Left ventricle myocardium inferior (tissue), 1 donor: ENCODE data around the gene CMTM3. TPM values are rescaled to one million over a fixed set of nuclear protein-coding genes. Genes with fewer than 3 reads are reported as not detected.

ENCODE experiments used
- DNase-seq: peaks from one replicate; pipeline ENCODE4 v3.0.0-alpha.2; 2020
- H3K27ac ChIP-seq: fragments of 200-600 bp; replicated peaks from 2 replicates; pipeline ENCODE4 v1.8.0; 2021
- H3K27me3 ChIP-seq: fragments of 200-600 bp; 2 replicates; pipeline ENCODE4 v1.8.0; 2021; ENCODE audit warnings: low read depth
- H3K36me3 ChIP-seq: fragments of 200-600 bp; 2 replicates; pipeline ENCODE4 v1.8.0; 2021
- H3K4me1 ChIP-seq: fragments of 200-600 bp; 2 replicates; pipeline ENCODE4 v1.8.0; 2021
- H3K4me3 ChIP-seq: fragments of 200-600 bp; 2 replicates; pipeline ENCODE4 v1.8.0; 2021; ENCODE audit warnings: mild to moderate bottlenecking, moderate library complexity
- H3K9me3 ChIP-seq: fragments of 200-600 bp; replicated peaks from 2 replicates; pipeline ENCODE4 v1.8.0; 2021
- CTCF ChIP-seq: fragments of 200-600 bp; IDR thresholded peaks from 2 replicates; pipeline ENCODE4 v1.8.0; 2021; ENCODE audit warnings: antibody characterized with exemption, mild to moderate bottlenecking, borderline replicate concordance
- intact Hi-C: fragments of 100-400 bp; cut with micrococcal nuclease; formaldehyde crosslinking; loops from one replicate; pipeline ENCODE4 v1.11.0; 2022
- total RNA-seq: library from RNA; stranded (reverse); fragmentation: NEBNext Ultra II Directional; extraction: Animal tissue kit (Norgen Biotek cat#: 25700); gene quantifications from one replicate; pipeline ENCODE4 v1.2.1, GENCODE V29; 2021
- donor health status: DM: no; HTN: yes; CAD: no; lungs with severe emphysema.

Gene CMTM3
- total RNA-seq, 1 donor from 2014 or later, result 8.3 TPM

- H3K4me1 ChIP-seq, result no peaks in the 10 kb centered on the region
- no peak for DNase-seq
- intact Hi-C loops, result no loop called here
- H3K27ac ChIP-seq, result no peak overlapping the region
- no peaks in the 10 kb centered on the region for H3K9me3 ChIP-seq
- no peaks in the 10 kb centered on the region for H3K36me3 ChIP-seq
- H3K27me3 ChIP-seq, result no peaks in the 10 kb centered on the region
- no peak for TF ChIP-seq CTCF
- no peak overlapping the region for H3K4me3 ChIP-seq
Observed at GRCh38 chr16:66636199-66636598, 31.7 kb downstream of the CMTM3 start.

- Histone ChIP-seq H3K36me3 (no peaks in the 10 kb centered on the region), H3K27ac (no peak overlapping the region), H3K27me3 (no peaks in the 10 kb centered on the region), H3K4me3 (no peak overlapping the region), H3K9me3 (no peaks in the 10 kb centered on the region), H3K4me1 (no peaks in the 10 kb centered on the region)
- no peak for DNase-seq
- no peak for TF ChIP-seq CTCF
- intact Hi-C loops, result no loop called here
Observed at GRCh38 chr16:66637806-66638205, 33.3 kb downstream of the CMTM3 start.

GRCh38 chr16:66639091-66639885 is 34.8 kb downstream of the CMTM3 start:
- Histone ChIP-seq H3K36me3 (no peaks in the 10 kb centered on the region), H3K4me3 (no peak overlapping the region), H3K27ac (no peak overlapping the region), H3K27me3 (no peaks in the 10 kb centered on the region), H3K4me1 (no peaks in the 10 kb centered on the region), H3K9me3 (no peaks in the 10 kb centered on the region)
- TF ChIP-seq CTCF, result no peak
- intact Hi-C loops, result no loop called here
- no peak for DNase-seq

GRCh38 chr16:66640724-66641314 is 36.3 kb downstream of the CMTM3 start:
- H3K27ac ChIP-seq, result no peak overlapping the region
- no peaks in the 10 kb centered on the region for H3K27me3 ChIP-seq
- no peaks in the 10 kb centered on the region for H3K36me3 ChIP-seq
- intact Hi-C loops, result no loop called here
- no peak for TF ChIP-seq CTCF
- H3K9me3 ChIP-seq, result no peaks in the 10 kb centered on the region
- no peak overlapping the region for H3K4me3 ChIP-seq
- DNase-seq, result no peak
- no peaks in the 10 kb centered on the region for H3K4me1 ChIP-seq

GRCh38 chr16:66641387-66641786 is 36.9 kb downstream of the CMTM3 start:
- H3K4me3 ChIP-seq, result no peak overlapping the region
- DNase-seq, result no peak
- H3K36me3 ChIP-seq, result no peaks in the 10 kb centered on the region
- TF ChIP-seq CTCF, result no peak
- H3K4me1 ChIP-seq, result no peaks in the 10 kb centered on the region
- intact Hi-C loops, result no loop called here
- H3K27ac ChIP-seq, result no peak overlapping the region
- H3K27me3 ChIP-seq, result no peaks in the 10 kb centered on the region
- H3K9me3 ChIP-seq, result no peaks in the 10 kb centered on the region
